Pancreas (tissue), 10 donors: Measurements from ENCODE around the gene CLPTM1L. TPM values are rescaled to one million over a fixed set of nuclear protein-coding genes. Genes with fewer than 3 reads are reported as not detected.

Source experiments
- ATAC-seq, 4 donors: fragments of 200-7000 bp; cut with Tn5 transposase; one replicate each; pipeline versions ENCODE4 v1.8.0 to v1.9.1; 2020; ENCODE audit warnings: mild to moderate bottlenecking in 4 of 4, moderate library complexity in 4 of 4
- DNase-seq, 6 donors: peaks; one replicate each; pipeline ENCODE4 v3.0.0-alpha.2; 2020
- FAIRE-seq: peaks from 2 replicates; lab custom pipeline; 2012; peaks lifted over from hg19 to GRCh38; lab: Jason Lieb, UNC
- H3K27ac ChIP-seq, 4 donors: fragments of 200-600 bp; sonication (generic); 1 replicate in 3 of 4; 2 replicates in 1 of 4; pipeline versions ENCODE4 v1.5.0 to v1.8.0; 2020
- H3K27me3 ChIP-seq, 4 donors: fragments of 200-600 bp; one replicate each; pipeline ENCODE4 v1.8.0; 2021
- H3K36me3 ChIP-seq, 3 donors: fragments of 200-600 bp; sonication (generic) in 1 of 3; one replicate each; pipeline versions ENCODE4 v1.5.0 to v1.8.0; 2020 to 2021
- H3K4me1 ChIP-seq, 3 donors: fragments of 200-600 bp; one replicate each; pipeline ENCODE4 v1.8.0; 2021
- H3K4me3 ChIP-seq, 4 donors: fragments of 200-600 bp; sonication (generic) in 2 of 4; one replicate each; pipeline versions ENCODE4 v1.5.0 to v1.8.0; 2020 to 2021
- H3K9me3 ChIP-seq, 4 donors: fragments of 200-600 bp; one replicate each; pipeline ENCODE4 v1.8.0; 2021
- CTCF ChIP-seq, 4 donors: fragments of 200-600 bp; sonication (generic) in 3 of 4; IDR thresholded peaks; one replicate each; pipeline versions ENCODE4 v1.5.0 to v1.8.0; 2021; ENCODE audit warnings: antibody characterized with exemption in 4 of 4
- WGBS, 2 donors: extraction: QIAGEN DNeasy Blood & Tissue Kit; methylation state at CpG; one replicate each; pipeline ENCODE4 v1.1.7; 2013; 5-methylcytosine and 5-hydroxymethylcytosine counted together
- intact Hi-C, 3 donors: fragments of 100-400 bp; cut with DNase I; formaldehyde crosslinking; loops; one replicate each; pipeline versions ENCODE4 v1.11.1 to v1.14.2; 2022
- polyA plus RNA-seq, 2 donors: library from polyadenylated mRNA; stranded (reverse); fragments of 200-250 nt; gene quantifications; one replicate each; pipeline ENCODE4 v1.2.3, GENCODE V29; 2013
- total RNA-seq, 6 donors: library from RNA; stranded (reverse); fragmentation: NEBNext Ultra II Directional in 4 of 6; extraction: Animal tissue kit (Norgen Biotek cat#: 25700) in 4 of 6; gene quantifications; one replicate each; pipeline versions ENCODE4 v1.2.1 to v1.2.4, GENCODE V29; 2021 to 2023
- donor health status: healthy with polysubstance abuse.
- donor health status: DM: no; HTN: no; CAD: no; lungs with moderate emphysema.
- donor health status: DM: no; HTN: no; CAD: no.
- donor health status: control.
- donor health status: control.
- donor health status: Bipolar disorder and iron deficiency.
- donor health status: DM: yes; HTN: yes; CAD: no.
- donor health status: DM: no; HTN: no; CAD: no.
- donor health status: DM: no; HTN: no; CAD: no.
- donor health status: DM: yes; HTN: yes; CAD: no.

Gene CLPTM1L
- total and polyA plus RNA-seq, 8 donors, result 39.5 to 63.0 (median 53.2) TPM

- Histone ChIP-seq H3K27ac (no peak overlapping the region), H3K4me3 (no peak overlapping the region), H3K36me3 (peaks cover 3 to 66% (median 33%) of the 10 kb centered on the region in 3 donors), H3K9me3 (no peaks in the 10 kb centered on the region), H3K4me1 (no peaks in the 10 kb centered on the region), H3K27me3 (no peaks in the 10 kb centered on the region)
- no peak for ATAC-seq
- DNase-seq, result peak in 1 of 6 donors; percentile 36
- intact Hi-C loops, result no loop called here
- 92 to 94% methylated on average over 22 of the region's 22 CpGs for WGBS, 2 donors
- no peak for TF ChIP-seq CTCF (IDR thresholded peaks at IDR 0.05)
- no peak for FAIRE-seq
These were observed 7.3 kb downstream of the CLPTM1L start for GRCh38 chr5:1337489-1338195.

GRCh38 chr5:1336749-1337488 lies 8.0 kb downstream of the CLPTM1L start:
- FAIRE-seq, result no peak
- Histone ChIP-seq H3K4me1 (no peaks in the 10 kb centered on the region), H3K36me3 (peaks cover 3 to 71% (median 33%) of the 10 kb centered on the region in 3 donors), H3K4me3 (no peak overlapping the region), H3K27me3 (no peaks in the 10 kb centered on the region), H3K27ac (no peak overlapping the region), H3K9me3 (no peaks in the 10 kb centered on the region)
- no peak for ATAC-seq
- peak in 1 of 6 donors; percentile 37 for DNase-seq
- no peak for TF ChIP-seq CTCF (IDR thresholded peaks at IDR 0.05)
- intact Hi-C loops, result no loop called here
- 89 to 93% methylated on average over 22 of the region's 22 CpGs for WGBS, 2 donors

GRCh38 chr5:1336106-1336561 lies 8.8 kb downstream of the CLPTM1L start:
- intact Hi-C loops, result no loop called here
- Histone ChIP-seq H3K27ac (no peak overlapping the region), H3K27me3 (no peaks in the 10 kb centered on the region), H3K36me3 (peaks cover under 1 to 73% (median 33%) of the 10 kb centered on the region in 3 donors), H3K4me1 (no peaks in the 10 kb centered on the region), H3K4me3 (no peak overlapping the region), H3K9me3 (no peaks in the 10 kb centered on the region)
- FAIRE-seq (no peak), DNase-seq (peak in 1 of 6 donors; percentile 43), ATAC-seq (no peak)
- no peak for TF ChIP-seq CTCF (IDR thresholded peaks at IDR 0.05)
- WGBS, 2 donors, result 92 to 93% methylated on average over 14 of the region's 14 CpGs

GRCh38 chr5:1335540-1336095 lies 9.3 kb downstream of the CLPTM1L start:
- intact Hi-C loops, result no loop called here
- no peak overlapping the region for H3K27ac ChIP-seq
- ATAC-seq (no peak), DNase-seq (peak in 1 of 6 donors; percentile 34), FAIRE-seq (no peak)
- TF ChIP-seq CTCF (IDR thresholded peaks at IDR 0.05), result no peak
- 88 to 89% methylated on average over 19 of the region's 19 CpGs for WGBS, 2 donors
- H3K27me3 ChIP-seq, result no peaks in the 10 kb centered on the region
- H3K4me1 ChIP-seq, result no peaks in the 10 kb centered on the region
- no peak overlapping the region for H3K4me3 ChIP-seq
- H3K36me3 ChIP-seq, result peaks cover 0 to 74% (median 33%) of the 10 kb centered on the region in 3 donors
- no peaks in the 10 kb centered on the region for H3K9me3 ChIP-seq
